Measurements from ENCODE around the gene CRTAC1.

DNA sequence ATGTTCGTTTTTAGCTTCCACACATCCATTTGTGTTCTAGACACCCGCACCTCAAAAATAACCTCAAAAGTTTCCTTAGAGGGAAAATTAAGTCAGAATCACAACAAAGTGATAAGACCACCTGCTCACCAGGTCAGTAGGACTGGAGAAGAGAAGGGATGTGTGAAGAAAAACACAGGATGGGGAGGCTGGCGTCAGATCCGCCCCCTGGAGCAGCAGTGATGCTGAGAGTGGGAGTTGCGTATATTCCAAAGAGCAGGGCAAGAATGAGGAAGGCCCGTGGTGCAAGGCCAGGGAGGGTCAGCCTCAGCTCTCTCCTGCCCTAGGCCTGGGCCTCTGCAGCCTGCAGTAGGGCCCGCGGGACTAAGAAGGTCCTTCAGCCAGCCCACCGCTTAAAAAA, 28.7 kb downstream of the CRTAC1 start:
- no peak for TF ChIP-seq CTCF (IDR thresholded peaks at IDR 0.05)
- TF ChIP-seq GABPA (IDR thresholded peaks at IDR 0.05; ENCODE audit: low read depth): no peak
- no peak for TF ChIP-seq SMC3 (IDR thresholded peaks at IDR 0.05; ENCODE audit: low read depth, low read length)
- TF ChIP-seq EZH2phosphoT487 (IDR thresholded peaks at IDR 0.05; ENCODE audit: borderline replicate concordance, low read depth): no peak
- TF ChIP-seq, protein P1, sequence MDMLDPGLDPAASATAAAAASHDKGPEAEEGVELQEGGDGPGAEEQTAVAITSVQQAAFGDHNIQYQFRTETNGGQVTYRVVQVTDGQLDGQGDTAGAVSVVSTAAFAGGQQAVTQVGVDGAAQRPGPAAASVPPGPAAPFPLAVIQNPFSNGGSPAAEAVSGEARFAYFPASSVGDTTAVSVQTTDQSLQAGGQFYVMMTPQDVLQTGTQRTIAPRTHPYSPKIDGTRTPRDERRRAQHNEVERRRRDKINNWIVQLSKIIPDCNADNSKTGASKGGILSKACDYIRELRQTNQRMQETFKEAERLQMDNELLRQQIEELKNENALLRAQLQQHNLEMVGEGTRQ (IDR thresholded peaks at IDR 0.05; ENCODE audit: borderline replicate concordance, low read depth, low read length): no peak
- no peak for TF ChIP-seq FOXM1 (IDR thresholded peaks at IDR 0.05; ENCODE audit: low read depth)
- TF ChIP-seq NFIC (IDR thresholded peaks at IDR 0.05; ENCODE audit: borderline replicate concordance): no peak
- TF ChIP-seq ELF1 (IDR thresholded peaks at IDR 0.05): no peak
- TF ChIP-seq RAD21 (IDR thresholded peaks at IDR 0.05; ENCODE audit: low read length): no peak
- no peak for TF ChIP-seq EP300 (IDR thresholded peaks at IDR 0.05; ENCODE audit: borderline replicate concordance in 1 of 2, low read depth in 1 of 2, low read length in 1 of 2)
- TF ChIP-seq POLR2AphosphoS5 (IDR thresholded peaks at IDR 0.05; ENCODE audit: low read depth, low read length): no peak
- no peak for TF ChIP-seq FOSL2 (IDR thresholded peaks at IDR 0.05; ENCODE audit: borderline replicate concordance, low read depth)
- TF ChIP-seq RXRA (IDR thresholded peaks at IDR 0.05; ENCODE audit: borderline replicate concordance, low read depth): no peak
